GM13976 (cell line): Measurements from ENCODE around the gene PTPRM.
"Not testable (repeated sequence)": the region's sequence is repeated elsewhere in the genome, so short reads cannot be mapped to it uniquely, and the experiment has no call there.

Source experiments
- DNase-seq: peaks from one replicate; pipeline ENCODE4 v3.0.0; 2012; ENCODE audit warnings: low spot score
- CTCF ChIP-seq: IDR thresholded peaks from 2 replicates; pipeline ENCODE4 v1.5.1; 2012; ENCODE audit warnings: borderline replicate concordance, mild to moderate bottlenecking; ENCODE audit not compliant: insufficient read depth; ENCODE audit errors: extremely low read depth, missing control alignments, control extremely low read depth
- in situ Hi-C: fragments of 300-500 bp; cut with MboI; formaldehyde crosslinking; loops from one replicate; pipeline ENCODE4 v1.12.0; 2022; ENCODE audit warnings: low sequenced_read_pairs, mixed read lengths, inconsistent platforms; ENCODE audit not compliant: unreplicated experiment

The PTPRM gene

DNA sequence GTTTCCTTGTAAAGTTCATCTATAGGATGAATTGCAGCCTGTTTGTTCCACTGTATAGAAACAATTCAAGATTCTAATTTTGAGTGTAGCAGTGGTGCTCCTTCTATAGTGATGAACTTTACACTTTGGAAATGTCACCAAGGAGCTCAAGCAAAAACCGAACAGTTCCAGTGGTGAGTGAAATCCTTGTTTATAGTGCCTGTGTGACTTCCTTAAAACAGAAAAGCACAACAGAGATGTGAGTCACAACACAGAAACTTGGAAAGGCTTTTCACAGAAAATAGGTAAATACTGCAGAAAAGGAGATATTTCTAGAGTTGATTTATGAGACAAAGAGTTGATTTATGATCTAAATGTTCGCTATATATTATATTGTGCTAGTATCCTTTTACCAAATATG, 482.0 kb downstream of the PTPRM start:
- in situ Hi-C loops: no loop called here
- no peak for TF ChIP-seq CTCF

GRCh38 chr18:8050616-8051329, 483.7 kb downstream of the PTPRM start:
- DNase-seq: no peak
- TF ChIP-seq CTCF: no peak
- in situ Hi-C loops: no loop called here

More for the DNA sequence above, 482.0 kb downstream of the PTPRM start:
- no peak for DNase-seq

- in situ Hi-C loops: no loop called here
- no peak for DNase-seq
- TF ChIP-seq CTCF: no peak
Measured at GRCh38 chr18:8051453-8051852, 484.3 kb downstream of the PTPRM start.

DNA sequence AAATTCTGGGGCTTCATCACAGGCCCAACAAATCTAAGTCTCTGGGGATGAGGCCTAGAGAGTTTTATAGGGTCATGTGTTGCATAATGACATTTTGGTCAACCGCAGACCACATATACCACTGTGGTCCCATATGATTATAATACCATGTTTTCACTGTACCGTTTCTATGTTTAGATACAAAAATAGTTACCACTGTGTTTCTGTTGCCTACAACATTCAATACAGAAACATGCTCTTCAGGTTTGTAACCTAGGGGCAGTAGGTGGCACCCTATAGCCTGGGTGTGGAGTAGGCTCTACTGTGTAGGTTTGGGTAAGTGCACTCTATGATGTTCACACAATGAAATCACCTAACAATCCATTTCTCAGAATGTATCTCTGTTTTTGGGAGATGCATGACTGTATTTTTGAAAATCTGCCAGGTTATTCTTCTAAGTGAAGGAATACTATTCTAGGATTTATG, 485.2 kb downstream of the PTPRM start:
- in situ Hi-C loops: no loop called here
- no peak for DNase-seq
- TF ChIP-seq CTCF: no peak

- no peak for DNase-seq
- in situ Hi-C loops: no loop called here
- no peak for TF ChIP-seq CTCF
Measured at GRCh38 chr18:8056723-8057122, 489.6 kb downstream of the PTPRM start.

- in situ Hi-C loops, DNase-seq: not testable (repeated sequence)
Measured at GRCh38 chr18:8063152-8063551, 496.0 kb downstream of the PTPRM start.

GRCh38 chr18:8063733-8064132, 496.6 kb downstream of the PTPRM start:
- in situ Hi-C loops: no loop called here
- DNase-seq: no peak
- TF ChIP-seq CTCF: no peak
